GM12878 (cell line): ENCODE results near the gene CIROP. TPM values are rescaled to one million over a fixed set of nuclear protein-coding genes. Genes with fewer than 3 reads are reported as not detected.

Experiments used
- ATAC-seq: fragments of 200-7000 bp; cut with Tn5 transposase; 3 replicates; pipeline ENCODE4 v1.9.1; 2020; ENCODE audit warnings: mild to moderate bottlenecking, moderate library complexity
- BruUV-seq: library from RNA; stranded (reverse); fragments of 400-500 nt; replicated peaks from 2 replicates; lab custom pipeline; 2021; lab: Mats Ljungman, UMichigan
- CTCF ChIA-PET: fragments of 300-600 bp; sonication (Branson Sonifier 250); formaldehyde crosslinking; extraction: SDS; loops from one replicate; lab custom pipeline; 2021; ENCODE audit warnings: inconsistent platforms; lab: Yijun Ruan, JAX
- POLR2A ChIA-PET: fragments of 350-600 bp; formaldehyde crosslinking; extraction: SDS; loops from one replicate; lab custom pipeline; 2021; ENCODE audit warnings: inconsistent platforms; lab: Charles Lee
- RAD21 ChIA-PET: fragments of 300-600 bp; sonication (Branson Sonifier 250); formaldehyde crosslinking; loops from one replicate; lab custom pipeline; 2023; ENCODE audit warnings: antibody characterized with exemption; ENCODE audit not compliant: unreplicated experiment; lab: Charles Lee
- SMC1A ChIA-PET: fragments of 300-600 bp; sonication (Branson Sonifier 250); formaldehyde crosslinking; loops from one replicate; lab custom pipeline; 2023; ENCODE audit not compliant: unreplicated experiment, uncharacterized antibody; lab: Charles Lee
- DNase-seq: peaks from one replicate; pipeline ENCODE4 v3.0.0-alpha.2; 2011; ENCODE audit warnings: low read depth, low spot score
- FAIRE-seq: peaks from 3 replicates; lab custom pipeline; 2011; peaks lifted over from hg19 to GRCh38; lab: Jason Lieb, UNC
- H2AFZ ChIP-seq: 2 replicates; pipeline ENCODE4 v1.6.0; 2011; ENCODE audit warnings: low read depth, low read length, control low read depth; ENCODE audit not compliant: control insufficient read depth
- H3K27ac ChIP-seq: 2 replicates; pipeline ENCODE4 v1.5.1; 2011; ENCODE audit warnings: control low read depth; ENCODE audit not compliant: control insufficient read depth, insufficient read depth
- H3K27me3 ChIP-seq, 2 experiments: replicated peaks in 1 of 2; 2 replicates each; pipeline versions ENCODE4 v1.6.0 to v1.6.1; 2011; ENCODE audit warnings: low read length in 1 of 2; ENCODE audit not compliant: control insufficient read depth in 2 of 2, insufficient read depth in 2 of 2
- H3K36me3 ChIP-seq, 2 experiments: 2 replicates each; pipeline ENCODE4 v1.5.1; 2011; ENCODE audit warnings: low read length in 1 of 2; ENCODE audit not compliant: control insufficient read depth in 2 of 2, insufficient read depth in 2 of 2
- H3K4me1 ChIP-seq: 2 replicates; pipeline ENCODE4 v1.6.1; 2011; ENCODE audit warnings: mild to moderate bottlenecking, low read length, moderate library complexity, mixed read lengths; ENCODE audit not compliant: control insufficient read depth, insufficient read depth
- H3K4me2 ChIP-seq: 2 replicates; pipeline ENCODE4 v1.6.0; 2011; ENCODE audit warnings: control low read depth; ENCODE audit not compliant: control insufficient read depth, insufficient read depth
- H3K4me3 ChIP-seq: fragments of 200-600 bp; sonication (generic); 2 replicates; pipeline ENCODE4 v1.5.1; 2016
- H3K79me2 ChIP-seq: 2 replicates; pipeline ENCODE4 v1.6.0; 2011; ENCODE audit warnings: low read length; ENCODE audit not compliant: control insufficient read depth, insufficient read depth
- H3K9ac ChIP-seq: 2 replicates; pipeline ENCODE4 v1.8.0; 2011; ENCODE audit warnings: low read length, control low read depth, mixed read lengths; ENCODE audit not compliant: control insufficient read depth, insufficient read depth
- H3K9me3 ChIP-seq: replicated peaks from 3 replicates; pipeline ENCODE4 v1.5.1; 2011; ENCODE audit warnings: mild to moderate bottlenecking, low read length; ENCODE audit not compliant: control insufficient read depth, insufficient read depth
- H4K20me1 ChIP-seq: 2 replicates; pipeline ENCODE4 v1.6.0; 2011; ENCODE audit not compliant: control insufficient read depth, insufficient read depth
- CEBPB ChIP-seq, 2 experiments: fragments of 150-350 bp in 1 of 2; IDR thresholded peaks; 2 replicates each; pipeline ENCODE4 v1.6.1; 2012 to 2014; ENCODE audit warnings: low read depth in 2 of 2, low read length in 2 of 2, borderline replicate concordance in 1 of 2, inconsistent platforms in 1 of 2
- EED ChIP-seq: sonication (generic); IDR thresholded peaks from 2 replicates; pipeline ENCODE4 v1.6.1; 2016; ENCODE audit warnings: antibody characterized with exemption, low read depth
- ELK1 ChIP-seq: IDR thresholded peaks from 2 replicates; pipeline ENCODE4 v1.6.1; 2012; ENCODE audit warnings: low read depth, low read length, improper control_type of control experiment
- MEF2B ChIP-seq: fragments of 450-650 bp; IDR thresholded peaks from 2 replicates; pipeline ENCODE4 v1.6.1; 2018; ENCODE audit warnings: mild to moderate bottlenecking, moderate library complexity; ENCODE audit not compliant: partially characterized antibody, poor library complexity, severe bottlenecking
- MYB ChIP-seq: fragments of 150-350 bp; IDR thresholded peaks from 2 replicates; pipeline ENCODE4 v1.6.1; 2014; ENCODE audit warnings: mild to moderate bottlenecking, low read depth, low read length, borderline replicate concordance
- NFIC ChIP-seq: IDR thresholded peaks from 2 replicates; pipeline ENCODE4 v1.6.1; 2012; ENCODE audit warnings: low read depth, mild to moderate bottlenecking, inconsistent platforms, low read length, moderate library complexity
- PAX5 ChIP-seq: IDR thresholded peaks from 2 replicates; pipeline ENCODE4 v1.6.1; 2011; ENCODE audit warnings: low read depth, low read length, borderline replicate concordance
- PML ChIP-seq: IDR thresholded peaks from 2 replicates; pipeline ENCODE4 v1.6.1; 2012; ENCODE audit warnings: low read length, inconsistent platforms
- RB1 ChIP-seq: fragments of 450-650 bp; formaldehyde crosslinking; IDR thresholded peaks from 2 replicates; pipeline ENCODE4 v1.6.1; 2017; ENCODE audit warnings: mild to moderate bottlenecking, borderline replicate concordance
- SMARCA5 ChIP-seq: fragments of 450-650 bp; IDR thresholded peaks from 2 replicates; pipeline ENCODE4 v1.6.1; 2017; ENCODE audit warnings: mild to moderate bottlenecking
- SP1 ChIP-seq: IDR thresholded peaks from one replicate; pipeline ENCODE4 v1.6.1; 2011; ENCODE audit warnings: low read depth, low read length
- STAT3 ChIP-seq: IDR thresholded peaks from 2 replicates; pipeline ENCODE4 v1.6.1; 2011; ENCODE audit warnings: low read depth, low read length, improper control_type of control experiment
- TAF1 ChIP-seq: IDR thresholded peaks from 2 replicates; pipeline ENCODE4 v1.6.1; 2011; ENCODE audit warnings: mild to moderate bottlenecking, low read depth, low read length, borderline replicate concordance
- TCF7 ChIP-seq: IDR thresholded peaks from 2 replicates; pipeline ENCODE4 v1.6.1; 2014; ENCODE audit warnings: antibody characterized with exemption, borderline replicate concordance
- YY1 ChIP-seq: IDR thresholded peaks from 2 replicates; pipeline ENCODE4 v1.6.1; 2011; ENCODE audit warnings: low read depth, mild to moderate bottlenecking, low read length
- ZNF592 ChIP-seq: fragments of 450-650 bp; IDR thresholded peaks from 2 replicates; pipeline ENCODE4 v1.6.1; 2017; ENCODE audit warnings: mild to moderate bottlenecking, moderate library complexity
- WGBS: methylation state at CpG from one replicate; pipeline ENCODE4 v1.1.6; 2016; ENCODE audit warnings: low lambda C conversion rate; ENCODE audit not compliant: insufficient replicate concordance, insufficient coverage; ENCODE audit errors: missing lambda C conversion rate; 5-methylcytosine and 5-hydroxymethylcytosine counted together
- in situ Hi-C: fragments of 300-500 bp; cut with MboI; formaldehyde crosslinking; loops from 9 replicates; pipeline ENCODE4 v1.14.3; 2018; ENCODE audit warnings: mixed read lengths
- intact Hi-C: fragments of 100-400 bp; cut with micrococcal nuclease; formaldehyde crosslinking; loops from one replicate; pipeline ENCODE4 v1.14.2; 2022; ENCODE audit not compliant: unreplicated experiment
- polyA plus RNA-seq, 11 experiments: library from polyadenylated mRNA; depleted of rRNA in 4 of 11; unstranded in 6 of 11; stranded (reverse) in 5 of 11; fragments of >200 nt; fragmentation: Nextera tagmentation in 4 of 11; fragmentation: Illumina TruSeq in 1 of 11; extraction: Ambion mirVana in 4 of 11; extraction: Trizol in 1 of 11; gene quantifications; 1 replicate in 1 of 11; 2 replicates in 10 of 11; pipeline versions ENCODE4 v1.2.1 to v1.2.3, GENCODE V29; 2011 to 2016; ENCODE audit warnings: inconsistent platforms in 2 of 11, missing spikeins in 2 of 11, low read depth in 1 of 11
- total RNA-seq, 4 experiments: library from RNA; depleted of rRNA in 3 of 4; stranded (reverse); fragments of >200 nt in 3 of 4; fragmentation: Illumina TruSeq in 1 of 4; extraction: Trizol in 1 of 4; gene quantifications; 2 replicates each; pipeline versions ENCODE4 v1.2.1 to v1.2.3, GENCODE V29; 2013 to 2021

The CIROP gene
- total and polyA plus RNA-seq, 10 of the 15 experiments (the other 5 are each of a cell fraction or from before 2014, with no cell fraction given): not detected

GRCh38 chr14:23066855-23067744 lies 37.7 kb downstream of the CIROP start:
- H4K20me1 ChIP-seq: peaks cover 9% of the 10 kb centered on the region; the same call in 1 of the 2 replicates
- SMC1A ChIA-PET: interaction anchor here (0.5 to 2.2 kb wide), 6 partner anchors 9 to 128 kb away, joined by 3 to 23 read pairs (median 5); no protein-coding TSS in a partner anchor
- DNase-seq (no peak), ATAC-seq (no peak), FAIRE-seq (no peak)
- CTCF ChIA-PET: interaction anchor here (1.5 to 4.2 kb wide), 12 partner anchors 8 to 219 kb away, joined by 5 to 80 read pairs (median 16); partner anchors contain the start of genes ACIN1, AJUBA, C14orf119 and CDH24
- H3K27ac ChIP-seq: no peak overlapping the region
- H3K4me2 ChIP-seq: no peak overlapping the region
- WGBS: 87% methylated on average over 23 of the region's 23 CpGs
- intact Hi-C loops (no loop called here), in situ Hi-C loops (no loop called here)
- peaks cover 11% of the 10 kb centered on the region; the same call in 1 of the 2 replicates for H3K4me1 ChIP-seq
- no peaks in the 10 kb centered on the region for H3K9me3 ChIP-seq
- H3K79me2 ChIP-seq: peaks cover 36% of the 10 kb centered on the region
- no peak overlapping the region for H3K4me3 ChIP-seq
- H3K9ac ChIP-seq: no peak overlapping the region
- RAD21 ChIA-PET: interaction anchor here (1.9 kb wide), 1 partner anchor 80 kb away, joined by 27 read pairs; no protein-coding TSS in a partner anchor
- POLR2A ChIA-PET: interaction anchor here (0.6 kb wide), 1 partner anchor 71 kb away, joined by 3 read pairs; no protein-coding TSS in a partner anchor
- no peak for TF ChIP-seq STAT3
- no peak for TF ChIP-seq YY1
- TF ChIP-seq TAF1: no peak
- TF ChIP-seq ZNF592: no peak
- no peak for TF ChIP-seq ELK1
- no peak for TF ChIP-seq RB1
- TF ChIP-seq PML: no peak
- TF ChIP-seq MYB: no peak
- no peak for TF ChIP-seq EED
- no peak for TF ChIP-seq PAX5
- TF ChIP-seq SP1: no peak
- TF ChIP-seq SMARCA5: no peak
- no peak for TF ChIP-seq NFIC
- no peak for TF ChIP-seq MEF2B
- TF ChIP-seq TCF7: no peak
- no peak for TF ChIP-seq CEBPB (IDR thresholded peaks at IDR 0.05; ENCODE audit: borderline replicate concordance in 1 of 2, low read depth in 2 of 2, low read length in 2 of 2)
- BruUV-seq: no TSS peak
- H2AFZ ChIP-seq: no peak overlapping the region
- H3K27me3 ChIP-seq: no peaks in the 10 kb centered on the region
- peaks cover 29 to 40% of the 10 kb centered on the region in 2 experiments for H3K36me3 ChIP-seq
